GM13977 (cell line): Measurements from ENCODE around the gene DHX29.

Experiments
- DNase-seq: peaks from one replicate; pipeline ENCODE4 v3.0.0; 2012; ENCODE audit warnings: low spot score
- in situ Hi-C: fragments of 300-500 bp; cut with MboI; formaldehyde crosslinking; loops from one replicate; pipeline ENCODE4 v1.12.0; 2022; ENCODE audit warnings: low sequenced_read_pairs, low pct_unique_long_range_greater_than_20kb, mixed read lengths, inconsistent platforms; ENCODE audit not compliant: unreplicated experiment
- TF ChIP-seq, protein P1 (sequence below): IDR thresholded peaks from 2 replicates; pipeline ENCODE4 v1.5.1; 2012; ENCODE audit warnings: mild to moderate bottlenecking, control low read depth; ENCODE audit not compliant: insufficient read depth; ENCODE audit errors: extremely low read depth, missing control alignments

The DHX29 gene

GRCh38 chr5:55218967-55219366 lies 88.5 kb downstream of the DHX29 start:
- no peak for DNase-seq
- in situ Hi-C loops, result no loop called here
- TF ChIP-seq, protein P1, sequence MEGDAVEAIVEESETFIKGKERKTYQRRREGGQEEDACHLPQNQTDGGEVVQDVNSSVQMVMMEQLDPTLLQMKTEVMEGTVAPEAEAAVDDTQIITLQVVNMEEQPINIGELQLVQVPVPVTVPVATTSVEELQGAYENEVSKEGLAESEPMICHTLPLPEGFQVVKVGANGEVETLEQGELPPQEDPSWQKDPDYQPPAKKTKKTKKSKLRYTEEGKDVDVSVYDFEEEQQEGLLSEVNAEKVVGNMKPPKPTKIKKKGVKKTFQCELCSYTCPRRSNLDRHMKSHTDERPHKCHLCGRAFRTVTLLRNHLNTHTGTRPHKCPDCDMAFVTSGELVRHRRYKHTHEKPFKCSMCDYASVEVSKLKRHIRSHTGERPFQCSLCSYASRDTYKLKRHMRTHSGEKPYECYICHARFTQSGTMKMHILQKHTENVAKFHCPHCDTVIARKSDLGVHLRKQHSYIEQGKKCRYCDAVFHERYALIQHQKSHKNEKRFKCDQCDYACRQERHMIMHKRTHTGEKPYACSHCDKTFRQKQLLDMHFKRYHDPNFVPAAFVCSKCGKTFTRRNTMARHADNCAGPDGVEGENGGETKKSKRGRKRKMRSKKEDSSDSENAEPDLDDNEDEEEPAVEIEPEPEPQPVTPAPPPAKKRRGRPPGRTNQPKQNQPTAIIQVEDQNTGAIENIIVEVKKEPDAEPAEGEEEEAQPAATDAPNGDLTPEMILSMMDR, result no peak

GRCh38 chr5:55211184-55211874 lies 96.2 kb downstream of the DHX29 start:
- in situ Hi-C loops, result no loop called here
- no peak for DNase-seq
- TF ChIP-seq, protein P1, result no peak
